Stimulated activated CD4-positive, alpha-beta T cell treated with anti-CD3 and anti-CD28 coated beads, TNF-alpha, amount 100 ng/mL, for 4 hours (primary cell): ENCODE results near the gene RIPK1.
A peak's percentile ranks its signal among the peaks of the same experiment; 100 is the strongest.

Experiments
- DNase-seq, 3 experiments: peaks; one replicate each; pipeline ENCODE4 v3.0.0-alpha.2; 2020; ENCODE audit warnings: low read depth in 3 of 3

The RIPK1 gene

DNA sequence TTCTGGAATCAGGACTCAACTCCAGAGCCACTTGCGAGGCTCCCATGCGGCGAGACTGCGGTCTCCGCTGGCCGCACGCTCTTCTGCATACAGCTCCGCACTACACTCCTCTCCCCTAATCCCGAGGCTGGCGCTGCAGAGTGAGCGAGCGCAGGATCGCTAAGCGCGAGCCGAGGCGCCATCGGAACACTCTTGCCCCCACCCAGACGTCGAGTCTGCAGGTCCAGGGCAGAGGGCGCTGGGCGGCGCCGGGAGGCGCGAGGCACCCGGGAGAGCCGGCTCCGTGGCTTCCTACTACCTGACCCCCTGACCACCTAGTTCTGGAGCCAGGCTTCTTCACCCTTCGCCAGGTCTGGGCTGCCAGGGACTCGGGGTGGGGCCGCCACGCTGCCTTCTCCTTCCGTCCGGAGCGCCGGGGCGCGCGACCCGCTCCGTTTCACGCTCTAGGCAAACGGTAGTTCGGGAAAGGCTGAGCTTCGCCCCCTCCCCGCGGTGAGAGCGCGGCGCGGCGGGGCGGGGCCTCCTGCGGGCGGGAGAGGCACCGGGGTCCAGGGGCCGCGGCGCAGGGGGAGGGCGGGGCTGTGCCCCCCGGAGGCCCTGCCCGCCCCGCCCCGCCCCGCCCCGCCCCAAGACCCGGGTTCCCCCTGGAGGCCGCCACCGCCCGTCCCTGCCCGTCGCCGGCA, 94.4 kb downstream of the RIPK1 start:
- DNase-seq = peak in 1 of 3 experiments; percentile 36

- no peak for DNase-seq
These were observed 94.9 kb downstream of the RIPK1 start for GRCh38 chr6:3163248-3163594.

DNA sequence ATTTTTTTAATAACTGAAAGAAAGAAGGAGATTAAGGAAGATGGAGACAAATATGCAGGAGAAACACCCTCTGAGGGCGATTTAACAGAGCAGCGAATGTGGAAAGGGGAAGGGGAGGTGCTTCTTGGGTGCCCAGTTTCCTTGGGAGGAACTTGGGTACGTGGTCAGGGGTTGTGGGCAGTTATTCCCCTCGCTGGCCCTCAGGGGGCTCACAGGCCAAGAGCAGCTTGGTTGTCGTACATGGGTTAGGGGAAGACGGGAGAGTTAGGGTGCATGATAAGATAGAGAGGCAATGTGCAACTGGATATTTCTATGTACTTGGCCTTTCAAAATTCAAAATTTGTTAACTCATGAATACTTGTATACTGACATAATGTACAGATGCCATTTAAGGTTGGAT, 96.1 kb downstream of the RIPK1 start:
- no peak for DNase-seq
